ENCODE data around the gene SRPK2.

GRCh38 chr7:105195891-105196290, 192.8 kb downstream of the SRPK2 start:
- TF ChIP-seq POLR2AphosphoS5 (IDR thresholded peaks at IDR 0.05) (no peak), POLR2A (IDR thresholded peaks at IDR 0.05) (no peak), CTCF (IDR thresholded peaks at IDR 0.05) (no peak), EP300 (IDR thresholded peaks at IDR 0.05) (no peak)
